ENCODE data around the gene VAMP2.

Gene VAMP2

GRCh38 chr17:8162233-8162996, at the start of gene VAMP2:
Gene VAMP2 (minus strand): TSS chr17:8162948. CDS start chr17:8162879, 69 bp downstream.
- peak within 1 kb of the TSS; percentile 94 for H3K4me3 ChIP-seq (ENCODE audit: low read depth, low read length)

- H3K4me3 ChIP-seq (ENCODE audit: low read depth, low read length): peak overlapping the region; percentile 92
Observed at GRCh38 chr17:8210761-8211458, 48.2 kb upstream of the VAMP2 start.

- peak within 1 kb of the TSS; percentile 92 for H3K4me3 ChIP-seq (ENCODE audit: low read depth, low read length)
Observed at GRCh38 chr17:8209907-8210760, 47.4 kb upstream of the VAMP2 start, which contains the start of gene AURKB. Gene AURKB (minus strand): TSS chr17:8210575. CDS start chr17:8210224, 351 bp downstream.

- no peak overlapping the region for H3K4me3 ChIP-seq (ENCODE audit: low read depth, low read length)
Observed at GRCh38 chr17:8206536-8206935, 43.8 kb upstream of the VAMP2 start.

GRCh38 chr17:8204761-8205555, 42.2 kb upstream of the VAMP2 start:
- H3K4me3 ChIP-seq (ENCODE audit: low read depth, low read length): no peak overlapping the region

- peak overlapping the region; percentile 21 for H3K4me3 ChIP-seq (ENCODE audit: low read depth, low read length)
Observed at GRCh38 chr17:8192070-8192815, 29.5 kb upstream of the VAMP2 start.

- no peak overlapping the region for H3K4me3 ChIP-seq (ENCODE audit: low read depth, low read length)
Observed at GRCh38 chr17:8190506-8190905, 27.8 kb upstream of the VAMP2 start.

GRCh38 chr17:8189711-8190477, 27.1 kb upstream of the VAMP2 start, which contains the start of gene BORCS6:
Gene BORCS6 (minus strand): TSS chr17:8190180. CDS start chr17:8190140, 40 bp downstream.
- H3K4me3 ChIP-seq (ENCODE audit: low read depth, low read length): peak within 1 kb of the TSS; percentile 64

GRCh38 chr17:8189041-8189710, 26.4 kb upstream of the VAMP2 start:
- H3K4me3 ChIP-seq (ENCODE audit: low read depth, low read length): peak overlapping the region; percentile 64

- H3K4me3 ChIP-seq (ENCODE audit: low read depth, low read length): no peak overlapping the region
Observed at GRCh38 chr17:8188263-8188839, 25.6 kb upstream of the VAMP2 start.

GRCh38 chr17:8187517-8188262, 24.9 kb upstream of the VAMP2 start:
- H3K4me3 ChIP-seq (ENCODE audit: low read depth, low read length): peak overlapping the region; percentile 96

- peak overlapping the region; percentile 96 for H3K4me3 ChIP-seq (ENCODE audit: low read depth, low read length)
Observed at GRCh38 chr17:8186787-8187516, 24.2 kb upstream of the VAMP2 start.

GRCh38 chr17:8186446-8186786, 23.7 kb upstream of the VAMP2 start:
- peak overlapping the region; percentile 96 for H3K4me3 ChIP-seq (ENCODE audit: low read depth, low read length)

- H3K4me3 ChIP-seq (ENCODE audit: low read depth, low read length): peak overlapping the region; percentile 96
Observed at GRCh38 chr17:8185582-8186445, 23.1 kb upstream of the VAMP2 start.

GRCh38 chr17:8176998-8177731, 14.4 kb upstream of the VAMP2 start:
- peak overlapping the region; percentile 71 for H3K4me3 ChIP-seq (ENCODE audit: low read depth, low read length)

Data from iPS-11a (cell line).